Gastroesophageal sphincter (tissue), 4 donors: ENCODE data around the gene PRPSAP1. TPM values are rescaled to one million over a fixed set of nuclear protein-coding genes. Genes with fewer than 3 reads are reported as not detected.

Experiments used
- ATAC-seq: fragments of 150-250 bp; one replicate; pipeline ENCODE4 v1.9.1; 2016; ENCODE audit warnings: mild to moderate bottlenecking, moderate library complexity
- H3K27ac ChIP-seq, 4 donors: fragments of 200-600 bp; sonication (generic) in 3 of 4; 1 replicate in 3 of 4; 2 replicates in 1 of 4; pipeline ENCODE4 v1.5.1; 2016 to 2019
- H3K27me3 ChIP-seq: fragments of 200-600 bp; sonication (generic); one replicate; pipeline ENCODE4 v1.5.1; 2019
- H3K36me3 ChIP-seq, 2 donors: fragments of 200-600 bp; sonication (generic); one replicate each; pipeline ENCODE4 v1.5.1; 2019; ENCODE audit warnings: control low read depth in 1 of 2
- H3K4me1 ChIP-seq, 3 donors: fragments of 200-600 bp; sonication (generic); 1 replicate in 2 of 3; 2 replicates in 1 of 3; pipeline ENCODE4 v1.5.1; 2016 to 2019; ENCODE audit warnings: control low read depth in 2 of 3
- H3K4me3 ChIP-seq, 2 donors: fragments of 200-600 bp; sonication (generic); one replicate each; pipeline ENCODE4 v1.5.1; 2019; ENCODE audit warnings: mild to moderate bottlenecking in 1 of 2, moderate library complexity in 1 of 2
- H3K9me3 ChIP-seq, 3 donors: fragments of 200-600 bp; sonication (generic); one replicate each; pipeline ENCODE4 v1.5.1; 2017 to 2019; ENCODE audit warnings: control low read depth in 2 of 3
- EP300 ChIP-seq: sonication (generic); formaldehyde crosslinking; IDR thresholded peaks from one replicate; pipeline ENCODE4 v1.6.1; 2017; ENCODE audit warnings: antibody characterized with exemption, mild to moderate bottlenecking
- POLR2A ChIP-seq, 2 donors: fragments of 450-650 bp; IDR thresholded peaks; one replicate each; pipeline ENCODE4 v1.6.1; 2017; ENCODE audit warnings: antibody characterized with exemption in 2 of 2, mild to moderate bottlenecking in 2 of 2, moderate library complexity in 1 of 2
- POLR2AphosphoS5 ChIP-seq: sonication (generic); formaldehyde crosslinking; IDR thresholded peaks from one replicate; pipeline ENCODE4 v1.6.1; 2017; ENCODE audit warnings: antibody characterized with exemption
- WGBS, 2 donors: methylation state at CpG; one replicate each; pipeline ENCODE4 v1.1.5; 2018; ENCODE audit warnings: low coverage in 1 of 2; 5-methylcytosine and 5-hydroxymethylcytosine counted together
- total RNA-seq, 4 donors: library from RNA; depleted of rRNA; stranded (reverse); fragments of >200 nt; gene quantifications; one replicate each; pipeline ENCODE4 v1.1.0, GENCODE V29; 2016
- TF ChIP-seq, protein P1 (sequence below), 4 experiments: fragments of 200-600 bp in 2 of 4; fragments of 450-650 bp in 2 of 4; sonication (generic) in 1 of 4; IDR thresholded peaks; one replicate each; pipeline ENCODE4 v1.5.1; 2017 to 2019; ENCODE audit warnings: antibody characterized with exemption in 4 of 4, mild to moderate bottlenecking in 2 of 4, moderate library complexity in 2 of 4

The PRPSAP1 gene
- total RNA-seq, 4 donors from 2014 or later: 44.7 to 48.5 (median 46.6) TPM

DNA sequence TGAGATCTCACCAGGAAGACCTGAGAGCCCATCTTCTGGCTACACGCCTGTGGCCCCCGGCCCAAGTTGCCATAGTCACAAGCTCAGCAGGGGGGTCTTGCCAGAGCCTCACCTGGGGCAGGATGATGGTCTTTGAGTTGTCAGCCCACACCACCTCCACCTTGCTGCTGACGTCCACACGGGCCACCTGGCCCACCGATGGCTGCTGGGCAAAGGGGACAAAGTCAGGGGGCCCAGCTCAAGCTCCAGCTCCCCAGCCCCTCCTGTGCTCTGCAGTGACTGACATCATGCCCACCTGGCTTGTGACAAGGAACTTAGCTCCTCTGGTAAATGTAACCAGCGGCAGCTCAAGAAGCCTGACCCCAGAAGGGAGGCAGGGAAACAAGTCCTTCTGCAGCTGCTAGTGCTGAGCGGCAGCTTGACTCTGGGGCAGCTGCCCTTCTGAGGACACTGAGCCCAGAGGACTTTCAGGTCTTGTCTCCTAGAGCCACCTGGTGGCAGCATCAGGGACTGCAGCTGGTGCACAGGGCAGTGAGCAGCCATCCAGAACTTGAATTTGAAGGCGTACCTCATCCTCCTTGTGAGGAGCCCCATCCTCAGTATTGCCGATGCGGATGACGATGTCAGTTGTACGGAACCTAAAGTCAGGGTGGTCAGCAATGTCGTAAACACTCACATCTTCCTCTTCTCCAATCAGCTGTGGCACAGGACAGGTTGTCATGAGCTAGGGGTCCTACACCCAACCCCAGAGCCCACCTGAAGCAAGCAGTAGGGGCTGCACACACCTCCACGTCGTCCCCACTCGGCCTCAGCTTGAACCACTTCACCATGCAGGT, 44.2 kb upstream of the PRPSAP1 start:
- TF ChIP-seq POLR2A (IDR thresholded peaks at IDR 0.05): no peak
- TF ChIP-seq, protein P1, sequence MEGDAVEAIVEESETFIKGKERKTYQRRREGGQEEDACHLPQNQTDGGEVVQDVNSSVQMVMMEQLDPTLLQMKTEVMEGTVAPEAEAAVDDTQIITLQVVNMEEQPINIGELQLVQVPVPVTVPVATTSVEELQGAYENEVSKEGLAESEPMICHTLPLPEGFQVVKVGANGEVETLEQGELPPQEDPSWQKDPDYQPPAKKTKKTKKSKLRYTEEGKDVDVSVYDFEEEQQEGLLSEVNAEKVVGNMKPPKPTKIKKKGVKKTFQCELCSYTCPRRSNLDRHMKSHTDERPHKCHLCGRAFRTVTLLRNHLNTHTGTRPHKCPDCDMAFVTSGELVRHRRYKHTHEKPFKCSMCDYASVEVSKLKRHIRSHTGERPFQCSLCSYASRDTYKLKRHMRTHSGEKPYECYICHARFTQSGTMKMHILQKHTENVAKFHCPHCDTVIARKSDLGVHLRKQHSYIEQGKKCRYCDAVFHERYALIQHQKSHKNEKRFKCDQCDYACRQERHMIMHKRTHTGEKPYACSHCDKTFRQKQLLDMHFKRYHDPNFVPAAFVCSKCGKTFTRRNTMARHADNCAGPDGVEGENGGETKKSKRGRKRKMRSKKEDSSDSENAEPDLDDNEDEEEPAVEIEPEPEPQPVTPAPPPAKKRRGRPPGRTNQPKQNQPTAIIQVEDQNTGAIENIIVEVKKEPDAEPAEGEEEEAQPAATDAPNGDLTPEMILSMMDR (IDR thresholded peaks at IDR 0.05): peak in 3 of 4 experiments; percentile 96 to 98 (median 98)
- ATAC-seq: peak; percentile 81
- no peaks in the 10 kb centered on the region for H3K9me3 ChIP-seq
- no peak overlapping the region for H3K4me3 ChIP-seq
- H3K27ac ChIP-seq: no peak overlapping the region
- H3K36me3 ChIP-seq: peaks cover 0 to 99% of the 10 kb centered on the region in 2 donors
- peaks cover 0 to 5% (median 0%) of the 10 kb centered on the region in 3 donors for H3K4me1 ChIP-seq
- 40 to 75% methylated on average over 1 to 6 of the region's 16 CpGs for WGBS, 2 donors
- H3K27me3 ChIP-seq: no peaks in the 10 kb centered on the region

DNA sequence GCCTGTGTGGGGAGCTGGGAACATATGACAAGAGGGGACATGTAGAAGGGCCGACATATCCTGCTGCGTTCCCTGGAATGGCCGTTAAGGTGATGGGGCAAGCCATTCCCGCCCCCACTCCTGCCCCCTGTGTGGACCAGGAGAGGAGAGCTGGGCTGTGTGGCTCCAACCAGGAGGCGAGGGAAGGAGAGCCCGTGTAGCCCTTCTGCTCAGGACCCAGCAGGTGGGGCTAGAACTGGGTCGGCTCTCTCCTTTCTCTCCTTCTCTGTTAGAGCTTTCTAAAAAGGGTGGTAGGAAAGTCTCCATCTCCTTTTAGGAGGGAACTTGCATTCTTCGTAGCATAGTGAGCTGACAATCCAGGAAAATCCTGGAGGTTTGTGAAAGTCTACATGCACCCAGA, 43.5 kb upstream of the PRPSAP1 start:
- H3K36me3 ChIP-seq: peaks cover 0 to 98% of the 10 kb centered on the region in 2 donors
- ATAC-seq: no peak
- H3K4me1 ChIP-seq: peaks cover 0 to 5% (median 0%) of the 10 kb centered on the region in 3 donors
- H3K9me3 ChIP-seq: no peaks in the 10 kb centered on the region
- no peak overlapping the region for H3K4me3 ChIP-seq
- H3K27ac ChIP-seq: no peak overlapping the region
- WGBS, 2 donors: 90% methylated on average over 2 of the region's 8 CpGs; no CpG with 5 or more reads in 1 of the 2 donors
- TF ChIP-seq EP300: no peak
- TF ChIP-seq POLR2A (IDR thresholded peaks at IDR 0.05): no peak
- TF ChIP-seq, protein P1 (IDR thresholded peaks at IDR 0.05): no peak
- TF ChIP-seq POLR2AphosphoS5: no peak
- H3K27me3 ChIP-seq: no peaks in the 10 kb centered on the region

DNA sequence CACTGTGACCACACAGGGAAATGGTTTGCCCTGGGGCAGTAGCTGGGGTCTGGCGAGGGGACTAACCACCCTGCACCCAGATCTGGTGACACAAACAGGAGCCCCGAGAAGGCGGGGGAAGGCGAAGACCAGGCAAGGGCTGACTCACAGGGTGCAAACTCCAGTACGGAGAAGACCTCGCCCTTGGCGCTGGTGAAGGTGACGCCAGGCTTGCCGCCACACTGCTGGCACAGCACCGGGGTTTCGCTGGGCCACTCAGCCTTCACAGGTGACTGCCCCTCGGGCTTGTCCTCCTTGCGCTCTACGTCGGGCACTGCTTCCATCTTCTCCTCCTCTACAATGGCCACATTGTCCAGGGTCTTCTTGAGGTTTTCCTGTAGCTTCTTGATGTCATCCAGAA, 42.3 kb upstream of the PRPSAP1 start:
- 92% methylated on average over 9 of the region's 15 CpGs; no CpG with 5 or more reads in 1 of the 2 donors for WGBS, 2 donors
- no peak for ATAC-seq
- Histone ChIP-seq H3K36me3 (peaks cover 0 to 98% of the 10 kb centered on the region in 2 donors), H3K9me3 (no peaks in the 10 kb centered on the region), H3K4me1 (peaks cover 0 to 5% (median 0%) of the 10 kb centered on the region in 3 donors), H3K4me3 (no peak overlapping the region), H3K27me3 (no peaks in the 10 kb centered on the region), H3K27ac (no peak overlapping the region)
- TF ChIP-seq POLR2AphosphoS5: no peak
- no peak for TF ChIP-seq POLR2A (IDR thresholded peaks at IDR 0.05)
- no peak for TF ChIP-seq EP300

DNA sequence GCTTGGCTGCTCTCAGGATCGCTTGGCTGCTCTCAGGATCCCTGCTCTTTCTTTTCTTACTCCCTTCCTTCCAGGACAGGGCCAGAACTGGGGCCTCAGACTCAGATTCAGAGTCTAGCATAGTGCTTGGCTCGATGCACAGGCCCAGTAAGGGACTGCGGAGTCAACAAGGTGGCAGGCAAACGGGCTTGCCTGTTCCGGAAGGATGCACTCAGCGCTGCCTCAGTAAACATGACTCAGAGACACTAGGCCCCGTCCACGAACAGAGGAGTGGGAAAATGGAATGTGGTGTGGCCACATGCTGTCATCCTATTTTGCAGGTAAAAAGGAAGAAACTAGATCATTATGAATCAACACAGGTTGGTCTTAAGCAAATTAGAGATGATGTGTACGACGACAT, 40.5 kb upstream of the PRPSAP1 start:
- TF ChIP-seq, protein P1 (IDR thresholded peaks at IDR 0.05): no peak
- TF ChIP-seq POLR2AphosphoS5 (no peak), EP300 (no peak), POLR2A (IDR thresholded peaks at IDR 0.05) (no peak)
- Histone ChIP-seq H3K36me3 (peaks cover 0 to 92% of the 10 kb centered on the region in 2 donors), H3K27me3 (no peaks in the 10 kb centered on the region), H3K9me3 (no peaks in the 10 kb centered on the region), H3K4me3 (no peak overlapping the region), H3K27ac (no peak overlapping the region), H3K4me1 (peaks cover 0 to 11% (median 0%) of the 10 kb centered on the region in 3 donors)
- no peak for ATAC-seq
- WGBS, 2 donors: 88 to 94% methylated on average over 3 to 9 of the region's 10 CpGs

DNA sequence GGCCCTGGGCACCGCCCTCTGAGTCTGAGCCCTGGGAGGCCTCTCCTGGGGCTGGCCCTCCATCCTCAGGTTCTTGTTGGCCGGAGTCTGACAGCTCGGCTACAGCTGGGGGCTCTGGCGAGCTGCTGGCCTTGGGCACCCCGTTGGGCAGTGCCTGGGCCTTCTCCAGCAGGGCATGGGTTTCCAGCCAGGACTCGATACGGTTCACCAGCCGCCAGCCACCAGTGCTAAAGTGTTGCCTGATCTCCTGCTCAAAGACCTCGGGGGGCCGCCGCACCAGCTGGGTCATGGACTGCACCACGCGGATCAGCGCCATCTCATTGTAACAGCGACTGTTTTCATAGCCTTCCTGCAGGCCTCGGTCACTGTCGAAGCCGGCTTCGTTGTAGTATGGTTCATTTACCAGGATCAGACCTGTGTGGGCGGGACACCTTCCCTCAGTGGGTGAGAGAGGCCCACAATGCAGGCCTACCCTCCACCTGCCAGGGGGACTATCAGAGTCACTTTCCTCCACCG, 37.5 kb upstream of the PRPSAP1 start:
- ATAC-seq: no peak
- Histone ChIP-seq H3K4me3 (no peak overlapping the region), H3K36me3 (peaks cover 0 to 64% of the 10 kb centered on the region in 2 donors), H3K27me3 (no peaks in the 10 kb centered on the region), H3K4me1 (peaks cover 0 to 15% (median 0%) of the 10 kb centered on the region in 3 donors), H3K27ac (no peak overlapping the region), H3K9me3 (no peaks in the 10 kb centered on the region)
- TF ChIP-seq EP300 (no peak), POLR2A (IDR thresholded peaks at IDR 0.05) (no peak), POLR2AphosphoS5 (no peak)
- TF ChIP-seq, protein P1 (IDR thresholded peaks at IDR 0.05): no peak
- WGBS, 2 donors: 97% methylated on average over 9 of the region's 21 CpGs; no CpG with 5 or more reads in 1 of the 2 donors
